SK-N-SH treated with all-trans-retinoic acid at 6 μM for 48 hours (cell line): ENCODE measurements around the gene THRB.

Experiments used
- ATAC-seq: fragments of 200-7000 bp; cut with Tn5 transposase; 3 replicates; pipeline ENCODE4 v1.9.1; 2020; ENCODE audit warnings: mild to moderate bottlenecking, moderate library complexity
- ARNTL ChIP-seq: fragments of 450-650 bp; formaldehyde crosslinking; IDR thresholded peaks from 2 replicates; pipeline ENCODE4 v1.5.0; 2020; ENCODE audit warnings: low read depth, mild to moderate bottlenecking, moderate library complexity, borderline replicate concordance
- BACH2 ChIP-seq: fragments of 250-450 bp; sonication (Bioruptor Pico); IDR thresholded peaks from 2 replicates; pipeline ENCODE4 v1.9.0; 2021; ENCODE audit warnings: mild to moderate bottlenecking, borderline replicate concordance
- CREB5 ChIP-seq: fragments of 250-450 bp; sonication (Bioruptor Pico); IDR thresholded peaks from 2 replicates; pipeline ENCODE4 v1.5.1; 2020; ENCODE audit warnings: low read depth, mild to moderate bottlenecking, moderate library complexity
- CSDC2 ChIP-seq: fragments of 250-450 bp; sonication (Bioruptor Pico); IDR thresholded peaks from 2 replicates; pipeline ENCODE4 v1.5.0; 2020; ENCODE audit warnings: mild to moderate bottlenecking, moderate library complexity
- CSRNP3 ChIP-seq: fragments of 250-450 bp; sonication (Bioruptor Pico); IDR thresholded peaks from 2 replicates; pipeline ENCODE4 v1.5.1; 2021; ENCODE audit warnings: mild to moderate bottlenecking, moderate library complexity
- ESRRG ChIP-seq: fragments of 250-450 bp; sonication (Bioruptor Pico); IDR thresholded peaks from 2 replicates; pipeline ENCODE4 v1.6.1; 2021; ENCODE audit warnings: mild to moderate bottlenecking
- ISL1 ChIP-seq: fragments of 250-450 bp; sonication (Bioruptor Pico); IDR thresholded peaks from 2 replicates; pipeline ENCODE4 v2.1.2; 2022; ENCODE audit warnings: mild to moderate bottlenecking, moderate library complexity
- POU6F1 ChIP-seq: fragments of 250-450 bp; sonication (Bioruptor Pico); IDR thresholded peaks from 2 replicates; pipeline ENCODE4 v1.8.0; 2021; ENCODE audit warnings: low read depth, mild to moderate bottlenecking, moderate library complexity, borderline replicate concordance
- RARB ChIP-seq: fragments of 250-450 bp; sonication (Bioruptor Pico); IDR thresholded peaks from 2 replicates; pipeline ENCODE4 v1.8.0; 2021; ENCODE audit warnings: mild to moderate bottlenecking, moderate library complexity
- SNAI2 ChIP-seq: fragments of 250-450 bp; sonication (Bioruptor Pico); IDR thresholded peaks from 2 replicates; pipeline ENCODE4 v1.5.0; 2020; ENCODE audit warnings: mild to moderate bottlenecking, moderate library complexity
- TSHZ2 ChIP-seq: fragments of 250-450 bp; sonication (Bioruptor Pico); IDR thresholded peaks from 2 replicates; pipeline ENCODE4 v1.5.0; 2020; ENCODE audit warnings: mild to moderate bottlenecking, moderate library complexity
- ZC3H10 ChIP-seq: fragments of 250-450 bp; sonication (Bioruptor Pico); IDR thresholded peaks from 2 replicates; pipeline ENCODE4 v1.5.1; 2021; ENCODE audit warnings: mild to moderate bottlenecking, moderate library complexity
- ZFP3 ChIP-seq: fragments of 250-450 bp; sonication (Bioruptor Pico); IDR thresholded peaks from 2 replicates; pipeline ENCODE4 v1.5.0; 2020; ENCODE audit warnings: mild to moderate bottlenecking, moderate library complexity
- ZFP30 ChIP-seq: fragments of 450-650 bp; formaldehyde crosslinking; IDR thresholded peaks from 2 replicates; pipeline ENCODE4 v1.5.0; 2022; ENCODE audit warnings: mild to moderate bottlenecking, moderate library complexity
- ZNF8 ChIP-seq: fragments of 450-650 bp; formaldehyde crosslinking; IDR thresholded peaks from 2 replicates; pipeline ENCODE4 v1.5.0; 2020; ENCODE audit warnings: mild to moderate bottlenecking, moderate library complexity
- TF ChIP-seq, protein P1 (sequence below): fragments of 250-450 bp; sonication (Bioruptor Pico); IDR thresholded peaks from 2 replicates; pipeline ENCODE4 v1.8.0; 2020; ENCODE audit warnings: mild to moderate bottlenecking, moderate library complexity, borderline replicate concordance

THRB gene

DNA sequence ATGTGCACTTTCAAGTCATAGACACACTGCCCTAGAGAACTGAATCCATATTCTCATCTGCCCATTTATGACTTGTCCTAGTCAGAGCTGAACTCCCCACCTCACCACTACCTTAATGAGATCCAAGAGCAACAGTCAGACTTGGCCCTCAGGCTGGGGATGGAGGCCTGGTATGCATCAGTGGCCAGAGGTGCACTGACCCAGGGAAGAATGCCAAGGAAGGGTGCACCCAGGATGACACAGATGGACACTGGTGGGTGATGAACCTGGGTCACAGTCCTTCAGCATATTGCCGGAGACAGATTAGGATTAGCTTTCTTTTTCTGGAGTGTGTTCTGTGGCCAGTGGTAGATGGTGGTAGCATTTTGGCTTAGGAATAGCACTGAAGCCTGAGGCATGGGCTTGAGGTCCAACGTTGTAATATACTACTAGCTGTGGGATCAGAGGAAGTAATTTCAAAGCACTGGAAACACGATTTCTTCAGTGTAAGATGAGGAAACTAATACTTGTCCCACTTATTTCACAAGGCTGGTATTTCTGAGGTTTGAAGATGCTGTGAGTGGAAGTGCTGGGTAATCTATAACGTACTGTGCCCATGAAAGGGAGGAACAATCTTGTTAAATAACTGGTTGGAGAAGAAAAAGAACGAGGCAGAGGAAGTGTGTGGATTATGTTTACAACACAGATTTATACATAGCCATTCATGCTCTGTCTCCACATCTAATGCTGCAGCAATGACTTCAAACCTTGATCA lies 265.0 kb downstream of the THRB start (continued):
- TF ChIP-seq, protein P1, sequence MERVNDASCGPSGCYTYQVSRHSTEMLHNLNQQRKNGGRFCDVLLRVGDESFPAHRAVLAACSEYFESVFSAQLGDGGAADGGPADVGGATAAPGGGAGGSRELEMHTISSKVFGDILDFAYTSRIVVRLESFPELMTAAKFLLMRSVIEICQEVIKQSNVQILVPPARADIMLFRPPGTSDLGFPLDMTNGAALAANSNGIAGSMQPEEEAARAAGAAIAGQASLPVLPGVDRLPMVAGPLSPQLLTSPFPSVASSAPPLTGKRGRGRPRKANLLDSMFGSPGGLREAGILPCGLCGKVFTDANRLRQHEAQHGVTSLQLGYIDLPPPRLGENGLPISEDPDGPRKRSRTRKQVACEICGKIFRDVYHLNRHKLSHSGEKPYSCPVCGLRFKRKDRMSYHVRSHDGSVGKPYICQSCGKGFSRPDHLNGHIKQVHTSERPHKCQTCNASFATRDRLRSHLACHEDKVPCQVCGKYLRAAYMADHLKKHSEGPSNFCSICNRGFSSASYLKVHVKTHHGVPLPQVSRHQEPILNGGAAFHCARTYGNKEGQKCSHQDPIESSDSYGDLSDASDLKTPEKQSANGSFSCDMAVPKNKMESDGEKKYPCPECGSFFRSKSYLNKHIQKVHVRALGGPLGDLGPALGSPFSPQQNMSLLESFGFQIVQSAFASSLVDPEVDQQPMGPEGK (CRISPR knock-in tag): no peak
- TF ChIP-seq ESRRG (CRISPR knock-in tag) (no peak), ZNF8 (CRISPR knock-in tag) (no peak), CSRNP3 (CRISPR knock-in tag) (no peak), ZFP3 (CRISPR knock-in tag) (no peak), ZFP30 (CRISPR knock-in tag) (no peak), CSDC2 (no peak)
- TF ChIP-seq, all 23 proteins: peak for 0

DNA sequence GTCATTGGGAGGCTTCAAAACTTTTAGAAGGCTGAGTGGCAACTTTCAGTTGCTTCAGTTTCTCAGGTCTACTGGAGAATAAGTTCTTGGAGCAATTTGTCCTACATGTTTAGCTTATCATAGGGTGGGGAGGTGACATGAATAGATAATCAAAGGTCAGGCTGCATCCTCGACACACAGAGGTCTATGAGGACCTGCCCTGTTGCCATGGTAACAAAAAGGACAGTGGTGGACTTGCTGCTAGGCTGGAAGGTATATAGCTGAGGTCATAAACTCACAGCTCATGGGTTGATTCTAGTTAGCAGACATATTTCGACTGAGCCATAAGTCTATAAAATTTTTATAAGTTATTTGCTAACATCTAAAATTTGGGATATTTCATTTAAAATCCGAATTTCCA lies 267.0 kb downstream of the THRB start:
- no peak for ATAC-seq
- TF ChIP-seq SNAI2 (CRISPR knock-in tag): no peak
- TF ChIP-seq, protein P1 (CRISPR knock-in tag): no peak
- TF ChIP-seq ARNTL (CRISPR knock-in tag): no peak
- TF ChIP-seq CSDC2: no peak

DNA sequence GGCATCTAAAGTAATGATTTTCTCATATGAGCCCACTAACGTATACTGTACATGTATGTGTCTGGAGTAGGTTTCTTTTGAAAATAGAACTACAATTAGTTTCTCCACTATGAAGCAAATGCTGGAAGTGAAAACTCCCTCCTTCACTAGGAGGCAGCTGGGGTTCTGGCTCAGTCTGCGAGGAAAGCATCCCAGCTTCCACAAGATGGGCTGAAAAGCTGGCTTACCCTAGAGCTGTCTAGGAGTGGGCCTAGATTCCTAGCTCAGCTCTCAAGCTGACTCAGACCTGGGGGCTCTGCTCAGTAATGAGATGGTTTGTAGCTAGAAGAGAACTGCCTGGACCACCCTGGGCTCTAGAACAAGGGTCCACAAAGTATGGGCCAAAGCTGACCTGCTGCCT lies 268.3 kb downstream of the THRB start:
- no peak for ATAC-seq
- TF ChIP-seq ESRRG (CRISPR knock-in tag) (no peak), BACH2 (CRISPR knock-in tag) (no peak), TSHZ2 (CRISPR knock-in tag) (no peak), ZFP3 (CRISPR knock-in tag) (no peak), ISL1 (no peak), CSRNP3 (CRISPR knock-in tag) (no peak), POU6F1 (CRISPR knock-in tag) (no peak), CREB5 (no peak), ZC3H10 (no peak), RARB (CRISPR knock-in tag) (no peak)
